Upper lobe of left lung (tissue), 4 donors: Measurements from ENCODE around the gene FOLR1.
A peak's percentile ranks its signal among the peaks of the same experiment; 100 is the strongest.

Experiments
- POLR2A ChIP-seq, 4 donors: fragments of 450-650 bp; IDR thresholded peaks; one replicate each; pipeline ENCODE4 v1.5.1; 2016 to 2017; ENCODE audit warnings: antibody characterized with exemption in 4 of 4, mild to moderate bottlenecking in 2 of 4
- TF ChIP-seq, protein P1 (sequence below), 6 experiments: fragments of 450-650 bp in 4 of 6; fragments of 200-600 bp in 2 of 6; sonication (generic) in 2 of 6; IDR thresholded peaks; one replicate each; pipeline ENCODE4 v1.5.1; 2016 to 2019; ENCODE audit warnings: antibody characterized with exemption in 6 of 6

DNA sequence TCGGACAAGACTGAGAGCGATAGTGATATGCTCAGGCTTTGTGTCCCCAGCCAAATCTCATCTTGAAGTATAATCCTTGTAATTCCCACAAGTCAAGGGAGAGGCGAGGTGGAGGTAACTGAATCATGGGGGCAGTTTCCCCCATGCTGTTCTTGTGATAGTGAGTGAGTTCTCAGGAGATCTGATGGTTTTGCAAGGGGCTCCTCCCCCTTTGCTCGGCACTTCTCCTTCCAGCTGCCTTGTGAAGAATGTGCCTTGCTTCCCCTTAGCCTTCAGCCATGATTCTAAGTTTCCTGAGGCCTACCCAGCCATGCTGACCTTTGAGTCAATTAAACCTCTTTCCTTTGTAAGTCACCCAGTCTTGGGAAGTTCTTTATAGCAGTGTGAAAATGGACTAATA lies 17.2 kb downstream of the FOLR1 start:
- TF ChIP-seq, protein P1, sequence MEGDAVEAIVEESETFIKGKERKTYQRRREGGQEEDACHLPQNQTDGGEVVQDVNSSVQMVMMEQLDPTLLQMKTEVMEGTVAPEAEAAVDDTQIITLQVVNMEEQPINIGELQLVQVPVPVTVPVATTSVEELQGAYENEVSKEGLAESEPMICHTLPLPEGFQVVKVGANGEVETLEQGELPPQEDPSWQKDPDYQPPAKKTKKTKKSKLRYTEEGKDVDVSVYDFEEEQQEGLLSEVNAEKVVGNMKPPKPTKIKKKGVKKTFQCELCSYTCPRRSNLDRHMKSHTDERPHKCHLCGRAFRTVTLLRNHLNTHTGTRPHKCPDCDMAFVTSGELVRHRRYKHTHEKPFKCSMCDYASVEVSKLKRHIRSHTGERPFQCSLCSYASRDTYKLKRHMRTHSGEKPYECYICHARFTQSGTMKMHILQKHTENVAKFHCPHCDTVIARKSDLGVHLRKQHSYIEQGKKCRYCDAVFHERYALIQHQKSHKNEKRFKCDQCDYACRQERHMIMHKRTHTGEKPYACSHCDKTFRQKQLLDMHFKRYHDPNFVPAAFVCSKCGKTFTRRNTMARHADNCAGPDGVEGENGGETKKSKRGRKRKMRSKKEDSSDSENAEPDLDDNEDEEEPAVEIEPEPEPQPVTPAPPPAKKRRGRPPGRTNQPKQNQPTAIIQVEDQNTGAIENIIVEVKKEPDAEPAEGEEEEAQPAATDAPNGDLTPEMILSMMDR (IDR thresholded peaks at IDR 0.05) = no peak
- peak in 1 of 4 donors; percentile 25 for TF ChIP-seq POLR2A (IDR thresholded peaks at IDR 0.05)
